ENCODE results near the gene DBNL. TPM values are rescaled to one million over a fixed set of nuclear protein-coding genes. Genes with fewer than 3 reads are reported as not detected.

The DBNL gene
- total RNA-seq, 4 donors from 2014 or later, result 95.7 to 133 (median 98.2) TPM

DNA sequence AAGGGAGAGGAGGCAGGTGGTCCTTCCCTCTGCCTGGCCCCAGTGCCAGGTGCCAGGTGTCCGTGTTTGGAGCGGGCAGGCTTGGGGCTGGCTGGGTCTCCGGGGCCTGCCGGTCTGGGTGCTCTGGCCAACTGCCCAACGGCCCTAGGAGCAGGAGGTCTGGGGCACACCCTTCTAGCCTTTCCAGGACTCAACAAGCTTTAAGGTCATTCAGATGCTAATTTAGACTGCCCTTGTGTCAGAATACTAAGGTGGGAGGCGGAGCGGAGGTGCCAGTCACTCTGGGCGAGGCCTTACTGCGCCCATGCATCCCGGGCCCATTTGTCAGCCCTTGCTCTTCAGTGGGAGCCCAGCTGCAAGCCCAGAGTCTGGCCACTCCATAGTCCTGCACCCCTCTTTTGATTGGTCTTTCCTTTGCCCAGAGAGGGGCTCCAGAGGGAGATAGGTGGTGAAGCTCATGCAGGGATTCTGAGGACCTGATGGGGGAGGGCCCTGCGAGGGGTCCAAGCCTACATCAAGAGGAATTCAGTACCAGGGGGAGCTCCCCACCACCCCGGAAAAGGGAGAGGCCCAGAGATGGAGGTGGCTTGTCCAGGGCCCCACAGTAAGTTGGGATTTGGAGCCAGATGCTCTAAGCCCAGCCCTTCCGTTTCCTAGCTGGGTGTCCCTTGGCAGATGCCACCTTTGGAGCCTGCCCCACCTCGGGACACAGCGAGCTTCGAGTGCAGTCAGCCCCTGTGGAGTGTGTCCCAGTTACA, 19.6 kb downstream of the DBNL start:
- Histone ChIP-seq H3K36me3 (peaks cover 35% of the 10 kb centered on the region), H3K27me3 (no peaks in the 10 kb centered on the region), H3K4me3 (no peak overlapping the region), H3K9me3 (no peaks in the 10 kb centered on the region), H3K27ac (no peak overlapping the region), H3K4me1 (peaks cover 23% of the 10 kb centered on the region)
- DNase-seq (ENCODE audit: low spot score in 2 of 2), result peak; percentile 64 to 77
- TF ChIP-seq POLR2AphosphoS5 (IDR thresholded peaks at IDR 0.05), result no peak
- TF ChIP-seq, protein P1, sequence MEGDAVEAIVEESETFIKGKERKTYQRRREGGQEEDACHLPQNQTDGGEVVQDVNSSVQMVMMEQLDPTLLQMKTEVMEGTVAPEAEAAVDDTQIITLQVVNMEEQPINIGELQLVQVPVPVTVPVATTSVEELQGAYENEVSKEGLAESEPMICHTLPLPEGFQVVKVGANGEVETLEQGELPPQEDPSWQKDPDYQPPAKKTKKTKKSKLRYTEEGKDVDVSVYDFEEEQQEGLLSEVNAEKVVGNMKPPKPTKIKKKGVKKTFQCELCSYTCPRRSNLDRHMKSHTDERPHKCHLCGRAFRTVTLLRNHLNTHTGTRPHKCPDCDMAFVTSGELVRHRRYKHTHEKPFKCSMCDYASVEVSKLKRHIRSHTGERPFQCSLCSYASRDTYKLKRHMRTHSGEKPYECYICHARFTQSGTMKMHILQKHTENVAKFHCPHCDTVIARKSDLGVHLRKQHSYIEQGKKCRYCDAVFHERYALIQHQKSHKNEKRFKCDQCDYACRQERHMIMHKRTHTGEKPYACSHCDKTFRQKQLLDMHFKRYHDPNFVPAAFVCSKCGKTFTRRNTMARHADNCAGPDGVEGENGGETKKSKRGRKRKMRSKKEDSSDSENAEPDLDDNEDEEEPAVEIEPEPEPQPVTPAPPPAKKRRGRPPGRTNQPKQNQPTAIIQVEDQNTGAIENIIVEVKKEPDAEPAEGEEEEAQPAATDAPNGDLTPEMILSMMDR (IDR thresholded peaks at IDR 0.05), result no peak
- no peak for TF ChIP-seq POLR2A (IDR thresholded peaks at IDR 0.05)
- no peak for TF ChIP-seq EP300 (IDR thresholded peaks at IDR 0.05)
- WGBS, result 46% methylated on average over 11 of the region's 16 CpGs

GRCh38 chr7:44064791-44065430, 20.4 kb downstream of the DBNL start:
- WGBS, result 27% methylated on average over 6 of the region's 33 CpGs
- Histone ChIP-seq H3K9me3 (no peaks in the 10 kb centered on the region), H3K36me3 (peaks cover 27% of the 10 kb centered on the region), H3K27me3 (no peaks in the 10 kb centered on the region), H3K4me1 (peaks cover 23% of the 10 kb centered on the region), H3K27ac (no peak overlapping the region), H3K4me3 (no peak overlapping the region)
- TF ChIP-seq POLR2A (IDR thresholded peaks at IDR 0.05) (no peak), EP300 (IDR thresholded peaks at IDR 0.05) (no peak), POLR2AphosphoS5 (IDR thresholded peaks at IDR 0.05) (no peak)
- TF ChIP-seq, protein P1 (IDR thresholded peaks at IDR 0.05), result no peak
- DNase-seq (ENCODE audit: low spot score in 2 of 2), result peak; percentile 59 to 77

DNA sequence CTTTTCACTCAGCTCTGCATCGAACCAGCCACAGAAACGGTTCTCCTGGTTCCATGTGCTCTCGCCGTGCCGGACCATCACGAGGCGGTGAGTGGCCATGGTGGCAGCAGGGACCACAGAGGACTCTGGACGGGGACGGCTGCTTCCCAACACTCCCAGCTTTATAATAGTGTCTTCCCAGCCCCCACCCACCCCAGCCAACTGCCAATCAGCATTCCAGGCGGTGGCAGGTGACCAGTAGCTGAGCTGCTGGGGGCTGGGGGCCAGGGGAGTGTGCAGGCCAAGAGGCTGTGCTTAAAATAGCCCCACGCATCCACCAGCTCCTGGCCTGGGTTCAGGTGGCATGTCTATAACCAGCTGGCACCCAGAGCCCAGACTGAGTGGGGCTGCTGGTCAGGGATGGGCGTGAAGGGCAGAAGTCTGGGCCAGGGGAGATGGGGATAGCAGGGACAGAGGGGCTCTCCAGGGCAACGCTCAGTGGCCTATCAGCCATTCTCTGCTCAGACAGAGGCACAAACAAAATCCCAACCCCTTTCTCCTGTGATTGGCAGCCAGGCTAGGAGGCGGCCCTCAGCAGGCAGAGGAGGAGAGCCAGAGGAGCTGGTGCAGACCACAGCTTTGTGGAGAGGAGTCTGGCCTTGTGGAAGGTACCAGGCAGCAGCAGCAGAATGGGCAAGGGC, 21.1 kb downstream of the DBNL start, which contains the start of gene PGAM2:
TSS of gene PGAM2 (minus strand) at position 137 of the 680 bp plus-strand sequence. CDS start at position 99, 38 bp downstream.
- Histone ChIP-seq H3K27me3 (no peaks in the 10 kb centered on the region), H3K36me3 (peaks cover 20% of the 10 kb centered on the region), H3K9me3 (no peaks in the 10 kb centered on the region), H3K4me3 (no peak within 1 kb of the TSS), H3K27ac (no peak within 1 kb of the TSS), H3K4me1 (peaks cover 23% of the 10 kb centered on the region)
- DNase-seq (ENCODE audit: low spot score in 2 of 2), result peak in 1 of 2 donors; percentile 62
- WGBS, result 34% methylated on average over 8 of the region's 14 CpGs
- no peak for TF ChIP-seq POLR2A (IDR thresholded peaks at IDR 0.05)
- TF ChIP-seq, protein P1 (IDR thresholded peaks at IDR 0.05), result no peak
- no peak for TF ChIP-seq EP300 (IDR thresholded peaks at IDR 0.05)
- TF ChIP-seq POLR2AphosphoS5 (IDR thresholded peaks at IDR 0.05), result no peak

- peak; percentile 55 to 72 for DNase-seq (ENCODE audit: low spot score in 2 of 2)
- H3K27ac ChIP-seq, result no peak overlapping the region
- H3K4me1 ChIP-seq, result peaks cover 24% of the 10 kb centered on the region
- TF ChIP-seq EP300 (IDR thresholded peaks at IDR 0.05), result no peak
- TF ChIP-seq, protein P1 (IDR thresholded peaks at IDR 0.05), result no peak
- TF ChIP-seq POLR2A (IDR thresholded peaks at IDR 0.05), result no peak
- TF ChIP-seq POLR2AphosphoS5 (IDR thresholded peaks at IDR 0.05), result no peak
- 52% methylated on average over 6 of the region's 6 CpGs for WGBS
- H3K9me3 ChIP-seq, result no peaks in the 10 kb centered on the region
- H3K27me3 ChIP-seq, result no peaks in the 10 kb centered on the region
- no peak overlapping the region for H3K4me3 ChIP-seq
- H3K36me3 ChIP-seq, result peaks cover 15% of the 10 kb centered on the region
These were observed 21.6 kb downstream of the DBNL start for GRCh38 chr7:44066111-44066460.
